Measurements from ENCODE around the gene DLG2.
A peak's percentile ranks its signal among the peaks of the same experiment; 100 is the strongest.

The DLG2 gene

GRCh38 chr11:83691451-83691950 is 1935.6 kb downstream of the DLG2 start:
- no peak overlapping the region for H3K4me3 ChIP-seq (replicated peaks; ENCODE audit: low read depth, low read length)
- DNase-seq (ENCODE audit: low read depth) = peak; percentile 23
- TF ChIP-seq CTCF (IDR thresholded peaks at IDR 0.05; ENCODE audit: low read length, missing control alignments) = no peak

- DNase-seq (ENCODE audit: low read depth) = no peak
- TF ChIP-seq CTCF (IDR thresholded peaks at IDR 0.05; ENCODE audit: low read length, missing control alignments) = no peak
- no peak overlapping the region for H3K4me3 ChIP-seq (replicated peaks; ENCODE audit: low read depth, low read length)
Measured at GRCh38 chr11:83689144-83689780, 1937.9 kb downstream of the DLG2 start.

GRCh38 chr11:83687787-83688186 is 1939.4 kb downstream of the DLG2 start:
- no peak for TF ChIP-seq CTCF (IDR thresholded peaks at IDR 0.05; ENCODE audit: low read length, missing control alignments)
- no peak overlapping the region for H3K4me3 ChIP-seq (replicated peaks; ENCODE audit: low read depth, low read length)
- DNase-seq (ENCODE audit: low read depth) = no peak

GRCh38 chr11:83685730-83686129 is 1941.4 kb downstream of the DLG2 start:
- no peak overlapping the region for H3K4me3 ChIP-seq (replicated peaks; ENCODE audit: low read depth, low read length)
- TF ChIP-seq CTCF (IDR thresholded peaks at IDR 0.05; ENCODE audit: low read length, missing control alignments) = no peak
- no peak for DNase-seq (ENCODE audit: low read depth)

- no peak overlapping the region for H3K4me3 ChIP-seq (replicated peaks; ENCODE audit: low read depth, low read length)
- no peak for DNase-seq (ENCODE audit: low read depth)
- TF ChIP-seq CTCF (IDR thresholded peaks at IDR 0.05; ENCODE audit: low read length, missing control alignments) = no peak
Measured at GRCh38 chr11:83684071-83684470, 1943.1 kb downstream of the DLG2 start.

GRCh38 chr11:83682611-83682973 is 1944.6 kb downstream of the DLG2 start:
- no peak for DNase-seq (ENCODE audit: low read depth)
- H3K4me3 ChIP-seq (replicated peaks; ENCODE audit: low read depth, low read length) = no peak overlapping the region
- TF ChIP-seq CTCF (IDR thresholded peaks at IDR 0.05; ENCODE audit: low read length, missing control alignments) = no peak
